Activated CD4-positive, alpha-beta T cell treated with anti-CD3 and anti-CD28 coated beads, Interleukin-2, Interleukin-6, amounts not matched to agents 100 ng/mL and 50 ng/mL, durations not matched to agents 16 hours and 8 hours (primary cell): ENCODE results near the gene TRAPPC6A.
A peak's percentile ranks its signal among the peaks of the same experiment; 100 is the strongest.

Source experiments
- DNase-seq: peaks from one replicate; pipeline ENCODE4 v3.0.0-alpha.2; 2020

TRAPPC6A gene

DNA sequence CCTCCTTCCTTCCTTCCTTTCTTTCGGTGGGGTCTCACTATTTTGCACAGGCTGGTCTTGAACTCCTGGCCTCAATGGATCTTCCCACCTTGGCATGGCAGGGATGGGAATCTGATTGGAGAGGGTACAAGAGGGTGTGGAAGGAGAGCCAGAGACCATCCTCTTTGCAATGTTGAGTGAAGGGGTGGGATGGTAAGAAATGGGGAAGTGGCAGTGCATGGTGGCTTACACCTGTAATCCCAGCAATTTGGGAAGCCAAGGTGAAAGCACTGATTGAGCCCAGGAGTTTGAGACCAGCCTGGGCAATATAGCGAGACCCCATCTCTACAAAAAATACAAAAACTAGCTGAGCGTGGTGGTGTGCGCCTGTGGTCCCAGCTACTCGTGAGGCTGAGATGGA, 6.1 kb upstream of the TRAPPC6A start:
- no peak for DNase-seq

GRCh38 chr19:45182758-45183157, 4.7 kb upstream of the TRAPPC6A start:
- no peak for DNase-seq

GRCh38 chr19:45180936-45181335, 2.9 kb upstream of the TRAPPC6A start:
- DNase-seq = no peak

DNA sequence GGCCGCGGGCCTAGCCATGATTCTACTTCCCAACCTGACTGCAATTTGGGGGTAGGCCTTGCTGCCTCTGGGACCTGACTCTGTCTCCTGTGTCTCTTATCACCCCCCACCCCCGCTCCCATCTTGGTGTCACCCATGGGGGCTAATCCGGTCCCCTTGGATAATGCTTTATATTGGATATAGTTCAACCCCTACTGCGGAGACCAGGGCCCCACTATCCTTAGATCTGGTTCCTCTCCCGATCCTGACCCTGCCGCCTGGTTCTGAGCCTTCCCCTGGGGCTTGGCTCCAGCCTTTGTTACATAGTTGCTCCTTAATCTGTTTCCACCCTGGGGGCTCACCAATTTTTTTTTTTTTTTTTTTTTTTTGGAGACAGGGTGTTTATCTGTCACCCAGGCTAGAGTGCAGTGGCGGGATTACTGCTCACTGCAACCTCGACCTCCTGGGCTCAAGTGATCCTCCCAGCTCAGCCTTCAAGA, 1.9 kb upstream of the TRAPPC6A start:
- no peak for DNase-seq

DNA sequence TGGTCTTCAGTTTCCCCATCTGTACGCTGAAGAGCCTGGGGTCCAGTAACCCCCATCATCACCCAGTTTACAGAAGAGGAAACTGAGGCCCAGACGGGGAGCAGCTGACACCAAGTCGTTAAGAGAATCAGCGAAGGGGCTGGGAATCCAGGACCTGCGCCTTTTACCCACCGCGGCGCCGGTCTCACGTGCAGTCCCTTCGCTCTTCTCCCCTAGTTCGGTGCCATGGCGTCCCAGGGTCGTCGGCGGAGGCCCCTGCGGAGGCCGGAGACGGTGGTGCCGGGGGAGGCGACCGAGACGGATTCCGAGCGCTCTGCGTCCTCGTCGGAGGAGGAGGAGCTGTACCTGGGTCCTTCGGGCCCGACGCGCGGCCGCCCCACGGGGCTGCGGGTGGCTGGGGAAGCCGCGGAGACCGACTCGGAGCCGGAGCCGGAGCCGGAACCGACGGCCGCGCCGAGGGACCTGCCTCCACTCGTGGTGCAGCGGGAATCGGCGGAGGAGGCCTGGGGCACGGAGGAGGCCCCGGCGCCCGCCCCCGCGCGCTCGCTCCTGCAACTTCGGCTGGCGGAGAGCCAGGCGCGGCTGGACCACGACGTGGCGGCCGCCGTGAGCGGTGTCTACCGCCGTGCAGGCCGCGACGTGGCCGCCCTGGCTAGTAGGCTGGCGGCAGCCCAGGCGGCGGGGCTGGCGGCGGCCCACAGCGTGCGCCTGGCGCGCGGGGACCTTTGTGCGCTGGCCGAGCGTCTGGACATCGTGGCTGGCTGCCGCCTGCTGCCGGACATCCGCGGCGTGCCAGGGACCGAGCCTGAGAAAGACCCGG, 1.2 kb upstream of the TRAPPC6A start:
- DNase-seq = peak; percentile 47

GRCh38 chr19:45178262-45179071, 430 bp upstream of the TRAPPC6A start, which contains the start of gene BLOC1S3:
Gene BLOC1S3, plus strand, starts transcription at chr19:45178784. Its CDS starts 513 bp downstream, at chr19:45179297.
- peak; percentile 100 for DNase-seq

DNA sequence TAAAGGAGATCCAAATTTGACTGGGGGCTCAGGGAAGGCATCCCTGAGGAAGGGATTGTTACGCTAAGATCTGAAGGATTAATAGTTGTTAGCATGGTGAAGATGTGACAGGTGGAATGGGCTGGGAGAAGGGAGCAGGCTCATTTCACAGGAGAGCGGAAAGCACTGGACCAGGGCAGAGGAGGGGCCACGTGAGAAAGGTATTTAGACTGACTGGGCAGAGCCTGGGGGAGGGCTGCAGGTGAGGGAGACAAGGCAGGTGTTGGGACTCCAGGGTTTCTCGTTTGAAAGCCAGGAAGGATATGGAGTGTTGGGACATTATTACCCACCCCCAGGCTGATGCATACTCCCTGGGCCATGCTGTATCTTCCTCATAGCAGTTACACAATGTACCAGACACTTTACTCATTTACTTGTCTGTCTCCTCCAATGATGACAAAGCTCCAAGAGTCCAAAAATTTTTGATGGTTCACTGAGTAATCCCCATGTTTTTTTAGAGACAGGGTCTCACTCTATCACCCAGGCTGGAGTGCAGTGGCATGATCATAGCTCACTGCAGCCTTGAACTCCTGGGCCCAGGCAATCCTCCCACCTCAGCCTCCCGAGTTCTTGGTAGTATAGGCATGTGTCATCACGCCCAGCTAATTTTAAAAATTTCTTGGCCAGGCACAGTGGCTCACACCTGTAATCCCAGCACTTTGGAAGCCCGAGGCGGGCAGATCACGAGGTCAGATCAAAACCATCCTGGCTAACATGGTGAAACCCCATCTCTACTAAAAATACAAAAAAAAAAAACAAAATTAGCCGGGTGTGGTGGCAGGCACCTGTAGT, 2.3 kb downstream of the TRAPPC6A start:
- no peak for DNase-seq

DNA sequence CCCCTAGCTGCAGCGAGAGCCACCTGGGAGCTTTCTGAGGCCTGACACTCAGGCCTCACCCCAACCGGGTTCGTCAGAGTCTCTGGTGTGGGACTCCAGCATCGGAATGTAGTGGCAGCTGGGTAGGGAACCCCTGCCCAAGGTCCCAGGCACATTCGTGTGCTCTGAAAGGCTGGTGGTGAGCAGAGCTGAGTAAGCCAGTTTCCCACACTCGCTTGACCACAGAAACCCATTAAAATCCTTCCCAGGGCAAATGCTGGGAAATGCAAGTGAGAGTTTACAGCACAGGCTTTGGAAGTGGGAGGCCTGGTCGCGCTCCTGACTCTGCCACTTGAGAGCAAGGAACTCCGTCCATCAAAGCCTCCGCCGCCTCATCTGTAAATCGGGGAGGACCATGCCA, 4.2 kb downstream of the TRAPPC6A start:
- no peak for DNase-seq

DNA sequence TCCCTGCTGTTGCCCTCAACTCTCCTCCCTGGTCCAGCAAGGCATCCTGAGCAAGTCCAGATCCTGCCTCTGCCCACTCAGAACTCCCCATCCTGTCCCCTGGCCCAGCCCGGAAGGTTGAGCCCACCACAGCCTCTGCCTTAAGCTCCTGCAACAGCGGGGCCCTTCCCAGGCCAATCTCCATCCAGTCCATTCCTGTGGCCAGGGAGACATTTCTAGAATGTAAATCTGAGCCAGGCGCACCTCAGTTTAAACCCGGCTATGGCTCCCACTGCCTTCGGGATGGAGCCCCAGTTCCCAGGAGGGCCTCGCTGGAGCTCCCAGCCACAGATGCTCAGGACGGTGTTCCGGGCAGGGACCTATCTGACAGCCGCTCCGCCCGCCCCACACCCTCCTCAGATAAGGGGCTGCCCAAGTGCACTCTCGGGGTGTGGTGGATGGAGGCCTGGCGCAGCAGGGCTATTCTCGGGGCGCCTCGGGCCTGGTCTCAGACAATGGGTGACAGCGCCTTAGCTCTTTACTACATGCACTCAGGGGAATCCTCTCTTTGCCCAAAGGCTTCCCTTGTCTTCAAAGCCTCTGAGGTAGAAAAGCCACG, 5.3 kb downstream of the TRAPPC6A start:
- no peak for DNase-seq

DNA sequence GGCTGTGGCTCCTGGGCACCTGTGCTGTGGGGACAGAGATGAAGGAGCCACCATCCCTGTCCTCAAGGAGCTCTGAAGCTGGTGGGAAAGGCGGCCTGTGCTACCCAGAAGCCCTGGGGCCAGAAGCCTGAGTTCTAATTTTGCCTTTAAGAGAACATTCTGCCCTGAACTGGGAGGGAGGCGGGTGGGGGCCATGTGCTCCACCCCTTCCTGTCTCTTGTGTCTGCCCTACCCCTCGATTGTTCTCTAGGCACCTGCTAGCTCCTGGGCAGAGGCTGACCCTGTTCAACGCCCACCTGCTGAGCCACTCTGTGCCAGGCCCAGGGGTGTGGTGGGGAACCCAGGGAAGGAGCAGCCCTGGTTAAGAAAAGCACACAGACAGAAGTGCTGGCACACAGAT, 5.9 kb downstream of the TRAPPC6A start:
- DNase-seq = no peak

- peak; percentile 65 for DNase-seq
Measured at GRCh38 chr19:45171211-45171623, 6.8 kb downstream of the TRAPPC6A start.

- no peak for DNase-seq
Measured at GRCh38 chr19:45170146-45171106, 7.6 kb downstream of the TRAPPC6A start.

- DNase-seq = no peak
Measured at GRCh38 chr19:45169602-45170001, 8.4 kb downstream of the TRAPPC6A start.

DNA sequence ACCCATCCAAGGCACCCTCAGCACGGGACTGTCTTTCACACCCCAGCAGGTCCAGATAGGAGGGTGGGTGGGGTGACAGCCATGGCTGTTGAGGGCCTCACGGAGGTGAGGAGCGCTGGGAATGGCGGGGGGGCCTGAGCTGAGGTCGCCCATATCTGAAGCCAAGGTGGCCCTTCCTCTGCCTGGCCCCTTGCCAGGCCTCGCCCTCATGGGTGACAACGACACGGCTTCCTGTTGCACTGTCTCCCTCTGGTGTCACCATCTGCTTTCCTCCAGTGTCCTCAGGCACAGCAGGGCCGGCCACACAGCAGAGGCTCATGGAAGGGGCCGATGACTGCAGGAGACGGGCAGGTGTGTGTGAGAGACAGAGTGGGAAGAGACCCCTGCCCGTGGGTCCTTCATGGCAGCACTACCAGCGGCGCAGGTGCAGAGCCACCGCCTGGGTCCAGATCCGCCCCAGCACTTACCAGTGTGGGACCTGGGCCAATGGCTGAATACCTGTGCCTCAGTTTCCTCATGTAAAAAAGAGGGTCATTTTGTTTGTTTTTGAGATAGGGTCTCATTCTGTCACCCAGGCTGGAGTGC, 9.2 kb downstream of the TRAPPC6A start:
- DNase-seq = no peak

DNA sequence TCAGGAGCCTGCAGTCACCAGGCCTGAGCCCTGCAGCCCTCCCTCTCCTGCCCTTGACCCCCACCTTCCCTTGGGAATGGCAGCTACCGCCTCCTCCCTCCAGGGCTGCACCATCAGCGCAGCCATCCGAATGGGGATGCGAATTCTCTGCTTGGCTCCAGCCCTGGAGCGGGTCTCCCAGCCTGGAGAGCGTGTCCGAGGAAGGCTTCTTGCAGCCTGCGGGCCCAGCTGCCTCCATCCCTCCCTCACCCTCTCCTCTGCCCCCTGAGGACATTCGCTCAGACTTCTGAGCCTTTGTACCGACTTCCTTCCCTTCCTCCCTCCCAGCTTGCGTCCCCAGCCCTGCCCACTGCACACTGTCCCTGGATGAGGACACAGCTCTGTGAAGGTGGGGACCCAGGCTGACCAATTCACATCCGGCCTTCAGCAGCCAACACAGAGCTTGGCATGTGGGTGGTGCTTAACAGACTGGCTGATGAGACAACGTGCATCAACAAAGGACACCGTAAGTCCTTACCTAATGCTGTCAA, 11.2 kb downstream of the TRAPPC6A start:
- no peak for DNase-seq

DNA sequence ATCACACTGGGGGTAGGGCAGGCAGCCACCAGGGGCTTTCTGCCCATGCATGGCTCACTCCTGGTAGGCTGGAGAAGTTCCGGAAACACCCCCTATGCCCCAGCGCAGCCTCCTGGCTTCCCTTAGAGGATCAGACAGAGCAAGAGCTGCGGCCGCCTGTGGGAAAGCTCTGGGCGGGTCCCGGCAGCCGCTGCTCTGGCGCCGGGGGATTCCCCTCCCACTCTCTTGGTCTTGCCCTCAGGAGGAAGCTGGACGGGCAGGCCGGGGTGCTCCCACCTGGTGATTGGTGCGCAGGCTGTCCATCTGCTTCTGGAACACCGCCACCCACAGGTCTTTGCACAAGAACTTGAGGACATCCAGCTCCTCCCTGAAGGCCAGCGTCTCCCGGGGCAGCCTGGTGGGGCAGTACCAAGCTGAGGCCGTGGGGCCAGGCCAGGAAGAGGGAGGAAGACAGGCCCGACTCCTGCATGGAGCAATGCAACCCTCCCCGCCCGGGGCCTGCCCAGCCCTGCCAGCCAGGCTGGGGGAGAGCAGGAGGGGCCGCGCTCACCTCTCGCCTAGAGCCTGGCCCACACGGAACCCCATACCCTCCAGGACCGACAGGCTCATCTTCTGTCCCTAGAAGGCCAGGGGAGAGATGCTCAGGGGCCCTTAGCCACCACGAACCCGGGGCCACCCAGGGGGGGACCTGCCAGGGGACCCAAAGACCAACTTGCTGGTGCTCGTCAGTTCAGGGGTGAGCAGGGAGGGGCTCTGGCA, 13.3 kb downstream of the TRAPPC6A start:
- DNase-seq = peak; percentile 76

DNA sequence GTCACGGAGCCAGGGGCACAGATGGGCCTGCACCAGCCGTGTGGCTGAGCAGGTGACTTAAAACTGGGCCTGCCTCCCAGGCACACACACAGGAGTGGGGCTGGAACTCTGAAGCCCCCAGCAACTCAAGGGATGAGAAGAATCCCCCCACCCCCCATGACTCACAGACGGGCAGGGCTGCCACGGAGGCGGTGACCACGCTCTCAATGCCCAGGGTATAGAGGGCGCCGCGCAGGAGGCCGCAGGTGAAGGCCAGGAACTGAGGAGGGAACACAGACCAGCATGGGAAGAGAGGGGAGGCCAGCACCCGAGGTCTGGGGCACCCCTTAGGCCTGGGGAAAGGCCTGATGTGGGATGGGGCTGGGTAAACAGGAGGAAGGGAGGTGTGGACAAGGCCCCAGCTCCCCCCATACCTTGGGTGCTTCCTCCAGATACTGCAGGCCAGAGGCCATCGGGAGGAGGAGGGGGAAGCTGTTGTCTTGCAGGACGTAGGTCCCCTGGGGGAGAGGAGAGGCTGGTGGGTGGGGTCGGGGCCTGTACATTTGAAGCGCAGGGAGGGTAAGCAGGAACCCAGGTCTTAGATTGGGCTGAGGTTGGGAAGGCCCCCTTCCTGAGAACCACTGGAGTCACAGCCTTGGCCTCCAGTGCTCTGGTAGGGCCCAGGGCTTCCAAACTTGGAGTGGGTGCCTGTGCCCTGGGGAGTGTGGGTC, 14.1 kb downstream of the TRAPPC6A start:
- DNase-seq = no peak

DNA sequence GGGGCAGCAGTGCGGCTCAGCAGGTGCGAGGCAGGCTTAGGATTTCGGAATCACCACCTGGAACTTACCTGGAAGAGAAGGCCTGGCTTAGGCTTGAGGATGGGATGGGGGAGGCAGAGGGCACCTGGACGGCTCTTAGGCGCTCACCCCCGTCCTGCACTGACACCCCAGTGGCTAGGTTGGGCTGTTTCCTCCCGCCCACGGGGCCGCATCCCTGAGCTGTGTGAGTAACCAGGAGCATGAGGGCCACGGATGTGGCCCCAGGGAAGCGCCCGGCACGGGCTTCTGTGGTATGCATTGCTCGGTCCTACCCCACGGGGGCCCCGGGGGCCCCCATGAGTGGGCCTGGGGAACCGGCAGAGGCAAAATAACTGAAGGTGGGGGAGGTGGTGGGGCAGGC, 14.9 kb downstream of the TRAPPC6A start:
- no peak for DNase-seq

- no peak for DNase-seq
Measured at GRCh38 chr19:45162608-45163143, 15.4 kb downstream of the TRAPPC6A start.
